GM21423 (cell line): Measurements from ENCODE around the gene ADAMTS7.
"Not testable (repeated sequence)": the region's sequence is repeated elsewhere in the genome, so short reads cannot be mapped to it uniquely, and the experiment has no call there.

Experiments
- ATAC-seq: cut with Tn5 transposase; IDR thresholded peaks from one replicate; pipeline ENCODE4 v1.9.1; 2021; ENCODE audit warnings: mild to moderate bottlenecking, moderate library complexity; ENCODE audit not compliant: unreplicated experiment

Gene ADAMTS7

GRCh38 chr15:78781381-78781780 lies 29.9 kb downstream of the ADAMTS7 start:
- ATAC-seq = not testable (repeated sequence)

DNA sequence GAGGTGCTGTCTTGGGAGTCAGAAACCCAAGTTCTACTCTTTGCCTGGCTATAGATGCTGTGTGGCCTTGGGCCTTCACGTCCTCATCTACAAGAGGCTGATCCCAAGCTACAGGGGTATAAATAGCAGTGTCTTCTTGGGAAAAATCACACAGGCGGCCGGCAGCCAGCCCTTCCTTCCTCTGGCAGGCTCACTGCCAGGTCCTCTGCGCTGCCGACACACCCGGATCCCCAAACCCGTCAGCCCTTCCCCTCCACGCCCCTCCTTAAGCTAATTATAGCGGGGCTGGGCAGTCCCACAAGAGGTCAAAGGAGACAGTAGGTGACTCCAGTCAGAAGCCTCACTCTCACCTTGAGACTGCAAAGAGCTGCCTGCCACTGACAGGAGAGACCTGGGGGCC lies 31.3 kb downstream of the ADAMTS7 start:
- not testable (repeated sequence) for ATAC-seq

- ATAC-seq = not testable (repeated sequence)
These were observed 32.0 kb downstream of the ADAMTS7 start for GRCh38 chr15:78779176-78779785.

DNA sequence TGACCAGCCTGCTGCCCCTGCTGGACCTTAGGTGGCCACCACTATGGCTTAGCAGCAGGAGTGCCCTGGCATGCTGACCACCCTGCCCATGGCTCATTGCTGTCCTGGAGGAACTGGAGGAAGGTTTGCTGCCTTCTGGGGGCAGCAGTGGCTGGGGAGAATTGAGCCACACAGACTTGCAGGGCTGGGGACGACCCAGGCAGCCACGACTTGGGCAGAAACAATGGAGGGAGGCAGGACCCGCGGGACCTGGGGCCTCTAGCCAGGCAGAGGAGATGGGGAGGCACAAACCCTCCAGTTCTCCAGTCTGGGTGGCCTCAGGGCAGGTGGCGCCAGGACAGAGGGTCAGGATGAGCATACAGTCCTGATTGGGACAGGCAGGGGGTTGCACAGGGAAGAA lies 32.8 kb downstream of the ADAMTS7 start:
- no peak for ATAC-seq

- ATAC-seq = not testable (repeated sequence)
These were observed 33.3 kb downstream of the ADAMTS7 start for GRCh38 chr15:78777953-78778345.

- ATAC-seq = not testable (repeated sequence)
These were observed 33.8 kb downstream of the ADAMTS7 start for GRCh38 chr15:78777290-78777952.

DNA sequence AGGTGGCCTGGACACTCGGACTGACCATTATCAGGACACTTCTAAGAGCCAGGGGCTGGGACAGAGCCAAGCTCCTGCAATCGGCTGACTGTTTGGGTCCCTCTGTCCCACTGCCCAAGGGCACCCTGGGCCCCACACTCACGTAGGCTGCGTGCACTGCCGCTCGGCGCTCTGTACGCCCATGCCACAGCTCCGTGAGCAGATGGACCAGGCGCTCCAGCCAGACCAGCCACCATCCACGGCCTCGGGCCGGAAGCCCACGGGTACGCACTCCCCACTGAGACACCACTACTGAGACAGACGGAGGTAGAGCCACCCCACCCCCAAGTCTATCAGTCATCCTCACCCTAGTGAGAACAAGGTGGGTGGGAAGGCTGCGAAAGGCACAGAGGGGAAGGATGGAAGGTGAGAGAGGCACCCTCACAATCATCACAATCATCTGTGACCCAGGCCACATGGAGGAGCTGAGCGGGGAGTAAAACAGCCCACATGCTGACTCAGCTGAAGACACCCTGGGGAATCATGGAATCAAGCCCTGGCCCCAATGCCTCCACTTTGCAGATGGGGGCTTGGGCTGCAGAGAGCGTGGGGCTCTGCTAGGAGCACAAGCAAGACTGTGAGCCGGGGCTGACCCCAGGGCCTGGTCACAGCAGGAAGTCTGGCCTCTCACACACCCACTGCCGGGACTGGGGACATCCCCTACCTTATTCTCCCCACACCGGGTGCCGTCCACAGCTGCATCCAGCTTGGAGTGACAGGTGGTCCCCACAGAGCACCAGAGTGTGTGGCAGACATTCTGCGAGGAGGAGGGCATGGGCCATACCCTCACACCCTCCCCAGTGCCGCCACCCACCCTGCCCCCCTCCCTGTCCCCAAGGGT lies 35.0 kb downstream of the ADAMTS7 start:
- not testable (repeated sequence) for ATAC-seq

DNA sequence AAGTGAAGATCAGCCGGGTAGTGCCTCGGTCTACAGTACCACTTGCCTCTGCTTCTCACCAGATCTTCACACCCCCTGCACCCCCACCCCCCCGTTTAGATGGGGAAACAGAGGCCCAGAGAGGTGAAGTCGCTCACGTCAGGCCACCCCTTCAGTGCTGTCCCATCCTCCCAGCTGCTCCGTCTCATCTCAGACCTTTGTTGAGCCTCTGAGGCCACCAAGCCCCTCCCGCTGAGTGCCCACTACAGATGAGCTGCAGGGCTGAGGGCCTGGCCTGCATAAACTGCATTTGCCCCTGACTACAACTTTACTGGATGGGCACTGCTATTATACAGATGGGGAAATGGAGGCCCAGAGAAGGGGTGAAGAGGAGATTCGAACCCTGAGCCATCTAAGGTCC lies 35.8 kb downstream of the ADAMTS7 start:
- no peak for ATAC-seq

GRCh38 chr15:78774451-78774990 lies 36.7 kb downstream of the ADAMTS7 start:
- ATAC-seq = not testable (repeated sequence)

DNA sequence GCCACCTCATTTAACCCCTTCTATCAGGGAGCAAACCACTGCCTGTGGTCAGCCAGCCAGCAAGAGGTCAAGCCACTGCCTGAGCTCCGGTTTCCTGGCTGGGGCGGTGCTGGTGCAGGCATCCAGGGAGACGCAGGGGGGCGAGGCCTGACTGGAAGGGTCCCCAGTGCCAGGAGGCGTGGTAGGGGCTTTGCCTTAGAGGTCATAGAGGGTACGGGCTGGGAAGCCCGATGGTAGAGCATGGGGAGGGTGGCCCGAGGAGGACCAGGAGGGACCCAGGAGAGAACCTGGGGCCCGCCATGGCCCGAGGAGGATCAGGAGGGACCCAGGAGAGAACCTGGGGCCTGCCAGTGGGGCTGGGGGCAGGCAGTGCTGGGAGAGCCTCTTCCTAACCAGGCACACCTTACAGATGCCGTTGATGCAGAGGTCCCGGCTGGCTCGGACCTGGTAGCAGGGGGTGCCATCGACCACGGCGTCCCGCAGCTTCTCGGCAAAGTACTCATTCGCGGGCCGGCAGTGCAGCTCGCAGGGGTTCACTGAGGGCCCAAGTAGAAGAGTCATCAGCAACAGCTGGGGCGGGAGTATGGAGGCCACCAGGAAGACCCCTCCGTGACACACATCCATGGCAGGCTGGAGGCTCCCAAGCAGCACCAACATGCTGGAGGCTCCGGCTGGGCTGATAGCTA lies 37.4 kb downstream of the ADAMTS7 start:
- ATAC-seq = not testable (repeated sequence)

- ATAC-seq = no peak
These were observed 38.5 kb downstream of the ADAMTS7 start for GRCh38 chr15:78772738-78773137.

DNA sequence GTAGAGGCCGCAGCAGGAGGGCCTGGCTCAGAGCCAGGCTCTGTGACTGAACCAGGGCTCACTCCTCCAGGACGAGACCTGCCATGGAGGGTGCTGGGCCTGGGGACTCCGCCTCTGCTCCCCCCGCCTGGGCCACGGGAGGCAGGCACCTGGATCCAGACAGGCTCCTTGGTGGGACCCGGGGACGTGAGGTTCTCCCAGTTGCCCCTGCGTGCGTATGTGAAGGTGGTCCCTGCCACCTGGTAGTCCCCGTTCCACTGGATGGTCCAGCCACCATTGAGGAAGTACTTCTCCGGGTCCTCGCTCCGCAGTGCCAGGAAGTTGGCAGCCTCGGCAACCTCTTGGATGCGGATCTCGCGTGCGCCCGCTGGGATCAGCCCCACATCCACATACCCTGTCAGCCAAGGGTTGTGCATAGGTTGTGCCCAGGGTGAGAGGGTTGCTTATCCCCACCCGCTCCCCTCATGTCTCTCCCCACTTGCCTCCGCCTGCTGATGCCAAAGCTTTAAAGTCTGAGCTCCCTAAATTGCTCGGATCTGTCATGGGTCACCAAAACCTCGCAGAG lies 39.7 kb downstream of the ADAMTS7 start:
- ATAC-seq = not testable (repeated sequence)

DNA sequence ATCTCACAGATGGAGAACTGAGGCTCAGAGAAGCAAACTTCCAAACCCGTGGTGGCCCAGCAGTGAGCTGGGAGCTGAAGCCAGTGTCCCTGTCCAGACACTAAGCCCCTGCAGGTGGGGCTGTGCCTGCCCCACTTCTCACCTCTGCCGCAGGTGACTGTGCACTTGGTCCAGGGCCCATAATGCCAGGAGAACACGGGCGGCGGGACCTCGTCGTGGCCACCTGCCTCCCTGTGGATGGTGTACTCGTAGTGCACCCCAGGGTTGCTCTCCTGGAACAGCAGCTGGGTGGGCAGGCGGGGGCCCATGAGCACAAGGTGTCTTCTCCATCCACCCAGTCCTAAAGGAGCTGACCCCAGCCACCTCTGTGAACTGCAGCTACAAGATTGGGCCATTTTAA lies 40.2 kb downstream of the ADAMTS7 start:
- ATAC-seq = not testable (repeated sequence)

- not testable (repeated sequence) for ATAC-seq
These were observed 41.6 kb downstream of the ADAMTS7 start for GRCh38 chr15:78769473-78770225.

DNA sequence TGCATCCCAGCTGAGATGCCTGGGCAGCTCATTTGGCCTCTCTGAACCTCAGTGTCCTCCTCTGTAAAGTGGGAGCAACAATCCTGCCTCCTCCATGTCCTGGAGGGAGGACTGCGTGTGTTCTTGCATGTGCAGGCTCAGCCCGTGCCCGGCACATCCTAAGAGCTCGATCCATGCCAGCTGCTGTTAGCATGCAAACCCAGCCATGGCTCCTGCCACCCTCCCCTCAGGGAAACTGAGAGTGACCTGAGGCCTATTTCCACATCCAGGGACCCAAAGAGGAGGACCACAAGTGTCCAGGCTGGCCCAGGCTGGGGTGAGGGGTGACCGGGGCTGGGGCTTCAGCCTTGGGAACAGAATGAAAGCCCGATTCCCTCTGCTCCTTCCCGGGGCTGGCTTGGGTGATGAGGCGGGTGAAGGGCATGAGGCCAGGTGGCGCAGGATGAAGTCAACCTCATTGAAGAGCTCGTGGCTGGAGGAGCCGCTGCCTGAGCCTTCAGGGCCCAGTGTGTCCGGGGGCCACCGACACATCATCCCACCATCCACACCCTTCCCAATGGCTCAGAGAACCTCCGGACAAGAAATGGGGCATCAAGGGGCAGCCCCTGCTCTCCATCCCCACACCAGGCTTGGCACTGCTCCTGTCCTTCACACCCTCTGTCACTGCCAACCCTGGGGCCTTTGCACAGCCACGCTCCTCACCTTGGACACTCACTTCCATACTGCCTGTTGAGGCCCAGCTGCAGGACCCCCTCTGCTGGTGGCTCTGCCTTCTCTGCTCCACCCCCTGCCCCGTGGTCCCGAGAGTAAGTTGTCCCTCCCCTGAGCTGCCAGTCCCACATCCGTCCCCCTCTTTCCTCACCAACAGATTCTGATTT lies 42.5 kb downstream of the ADAMTS7 start:
- no peak for ATAC-seq

GRCh38 chr15:78768096-78768495 lies 43.2 kb downstream of the ADAMTS7 start:
- ATAC-seq = no peak

DNA sequence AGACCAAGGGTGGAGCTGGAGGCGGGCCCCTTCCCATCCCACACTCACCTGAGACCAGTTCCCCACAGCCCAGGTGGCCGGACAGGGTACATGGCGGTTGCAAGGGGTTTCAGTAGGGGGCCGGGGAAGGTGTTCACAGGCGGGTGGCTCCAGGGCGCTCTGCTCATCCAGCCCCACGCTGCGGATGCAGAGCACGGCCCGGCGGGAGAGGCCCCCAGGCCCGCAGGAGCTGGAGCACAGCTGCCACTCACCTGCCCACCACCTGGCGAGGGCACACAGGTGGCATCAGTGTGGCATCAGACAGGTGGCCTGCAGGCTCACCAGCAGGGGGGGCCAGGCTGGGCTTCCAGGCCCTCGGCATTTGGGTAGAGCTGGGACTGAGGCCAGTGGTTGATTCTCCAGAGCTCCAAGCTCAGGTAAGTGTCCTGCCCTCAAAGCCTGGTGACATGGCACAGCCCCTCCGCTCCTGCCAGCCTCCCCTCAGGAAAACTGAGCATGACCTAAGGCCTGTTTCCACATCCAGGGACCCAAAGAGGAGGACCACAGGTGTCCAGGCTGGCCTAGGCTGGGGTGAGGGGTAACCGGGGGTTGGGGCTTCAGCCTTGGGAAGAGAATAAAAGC lies 43.8 kb downstream of the ADAMTS7 start:
- ATAC-seq = no peak

GRCh38 chr15:78766641-78767071 lies 44.6 kb downstream of the ADAMTS7 start:
- not testable (repeated sequence) for ATAC-seq
